HG02642 (cell line): ENCODE results near the gene RASSF7.

Source experiments
- ATAC-seq: cut with Tn5 transposase; IDR thresholded peaks from one replicate; pipeline ENCODE4 v1.9.1; 2021; ENCODE audit warnings: mild to moderate bottlenecking; ENCODE audit not compliant: unreplicated experiment, poor library complexity

RASSF7 gene

DNA sequence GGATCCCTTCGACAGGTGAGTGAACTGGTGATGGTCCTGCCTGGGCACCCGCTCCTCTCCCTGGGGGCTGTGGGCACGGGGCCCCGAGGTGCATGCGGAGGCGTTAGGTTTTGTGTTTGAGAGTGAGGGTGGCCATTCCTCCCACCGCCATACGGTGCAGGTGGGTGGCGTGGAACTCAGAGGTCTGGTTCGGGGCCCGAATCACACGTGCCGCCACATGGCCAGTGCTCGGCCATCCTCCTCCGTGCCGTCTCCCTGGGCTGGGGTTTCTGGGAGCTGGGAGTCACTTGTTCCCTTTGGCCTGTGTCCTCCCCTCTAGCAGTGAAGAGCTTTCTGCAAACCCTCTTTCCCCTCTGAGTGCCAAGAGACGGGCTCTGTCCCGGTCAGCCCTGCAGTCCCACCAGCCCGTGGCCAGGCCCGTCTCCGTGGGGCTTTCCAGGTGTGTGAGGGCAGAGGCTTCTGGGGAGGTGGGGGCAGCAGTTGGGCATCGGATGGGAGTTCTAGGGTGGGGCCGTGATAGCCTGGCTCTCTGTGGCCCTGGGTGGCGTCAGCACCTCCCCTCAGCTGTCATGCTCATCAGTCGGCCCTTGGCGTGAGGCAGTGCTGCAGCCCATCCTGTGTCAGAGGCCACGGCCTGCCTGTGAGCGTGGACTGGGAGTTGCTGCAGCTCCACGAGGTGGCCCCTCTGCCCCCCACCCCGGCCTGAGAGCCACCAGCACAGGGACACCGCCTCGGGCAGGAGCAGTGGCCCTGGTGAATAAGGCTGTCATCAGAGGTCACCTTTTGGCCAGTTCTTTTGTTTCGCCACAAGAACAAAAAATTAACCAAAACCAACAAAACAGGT lies 44.7 kb downstream of the RASSF7 start:
- ATAC-seq: no peak

DNA sequence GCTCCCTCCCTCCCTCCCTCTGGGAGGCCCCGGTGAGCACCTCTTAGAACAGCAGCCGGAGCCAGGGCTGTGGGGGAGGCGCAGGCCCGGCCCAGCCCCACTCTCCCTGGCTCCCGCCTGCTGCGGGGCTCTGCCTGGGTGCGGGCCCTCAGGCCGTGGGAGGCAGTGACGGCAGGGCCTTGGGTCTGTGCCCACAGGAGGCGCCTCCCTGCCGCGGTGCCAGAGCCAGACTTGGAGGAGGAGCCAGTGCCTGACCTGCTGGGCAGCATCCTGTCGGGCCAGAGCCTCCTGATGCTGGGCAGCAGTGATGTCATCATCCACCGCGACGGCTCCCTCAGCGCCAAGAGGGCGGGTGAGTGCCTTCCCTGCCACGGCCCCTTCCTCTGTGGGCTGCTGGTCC lies 45.5 kb downstream of the RASSF7 start:
- no peak for ATAC-seq

- no peak for ATAC-seq
Measured at GRCh38 chr11:607020-607780, 46.4 kb downstream of the RASSF7 start.

- ATAC-seq: no peak
Measured at GRCh38 chr11:607971-608659, 47.3 kb downstream of the RASSF7 start.

GRCh38 chr11:608791-609251 lies 48.1 kb downstream of the RASSF7 start:
- ATAC-seq: no peak

DNA sequence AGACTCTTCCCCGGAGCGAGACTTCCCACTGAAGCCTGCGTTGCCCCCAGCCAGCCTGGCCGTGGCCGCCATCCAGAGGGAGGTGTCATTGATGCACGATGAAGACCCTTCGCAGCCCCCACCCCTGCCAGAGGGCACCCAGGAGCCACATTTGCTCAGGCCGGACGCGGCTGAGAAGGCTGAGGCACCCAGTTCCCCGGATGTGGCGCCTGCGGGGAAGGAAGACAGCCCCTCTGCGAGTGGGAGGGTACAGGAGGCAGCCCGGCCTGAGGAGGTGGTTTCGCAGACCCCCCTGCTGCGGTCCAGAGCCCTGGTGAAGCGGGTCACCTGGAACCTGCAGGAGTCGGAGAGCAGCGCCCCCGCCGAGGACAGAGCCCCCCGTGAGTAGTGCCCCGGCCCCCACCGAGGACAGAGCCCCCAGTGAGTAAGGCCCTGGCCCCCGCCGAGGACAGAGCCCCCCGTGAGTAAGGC lies 48.6 kb downstream of the RASSF7 start:
- no peak for ATAC-seq

DNA sequence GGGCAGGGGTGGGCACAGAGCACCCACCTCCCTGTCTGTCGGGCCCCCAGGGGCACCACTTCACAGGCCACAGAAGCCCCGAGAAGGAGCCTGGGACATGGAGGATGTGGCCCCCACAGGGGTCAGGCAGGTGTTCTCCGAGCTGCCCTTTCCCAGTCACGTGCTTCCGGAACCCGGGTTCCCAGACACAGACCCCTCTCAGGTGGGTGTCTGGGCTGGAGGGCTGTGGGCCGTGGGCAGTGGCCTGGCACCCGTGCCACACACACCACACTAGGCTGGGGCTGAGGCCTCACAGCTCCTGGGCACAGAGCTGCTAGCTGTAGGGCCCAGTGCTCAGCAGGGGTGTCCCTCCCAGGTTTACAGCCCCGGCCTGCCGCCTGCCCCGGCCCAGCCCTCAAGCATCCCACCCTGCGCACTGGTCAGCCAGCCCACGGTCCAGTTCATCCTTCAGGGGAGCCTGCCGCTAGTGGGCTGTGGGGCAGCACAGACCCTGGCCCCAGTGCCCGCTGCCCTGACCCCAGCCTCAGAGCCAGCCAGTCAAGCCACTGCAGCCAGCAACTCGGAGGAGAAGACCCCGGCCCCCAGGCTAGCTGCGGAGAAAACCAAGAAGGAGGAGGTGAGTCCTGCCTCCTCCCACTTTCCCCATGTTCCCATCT lies 49.5 kb downstream of the RASSF7 start:
- no peak for ATAC-seq

DNA sequence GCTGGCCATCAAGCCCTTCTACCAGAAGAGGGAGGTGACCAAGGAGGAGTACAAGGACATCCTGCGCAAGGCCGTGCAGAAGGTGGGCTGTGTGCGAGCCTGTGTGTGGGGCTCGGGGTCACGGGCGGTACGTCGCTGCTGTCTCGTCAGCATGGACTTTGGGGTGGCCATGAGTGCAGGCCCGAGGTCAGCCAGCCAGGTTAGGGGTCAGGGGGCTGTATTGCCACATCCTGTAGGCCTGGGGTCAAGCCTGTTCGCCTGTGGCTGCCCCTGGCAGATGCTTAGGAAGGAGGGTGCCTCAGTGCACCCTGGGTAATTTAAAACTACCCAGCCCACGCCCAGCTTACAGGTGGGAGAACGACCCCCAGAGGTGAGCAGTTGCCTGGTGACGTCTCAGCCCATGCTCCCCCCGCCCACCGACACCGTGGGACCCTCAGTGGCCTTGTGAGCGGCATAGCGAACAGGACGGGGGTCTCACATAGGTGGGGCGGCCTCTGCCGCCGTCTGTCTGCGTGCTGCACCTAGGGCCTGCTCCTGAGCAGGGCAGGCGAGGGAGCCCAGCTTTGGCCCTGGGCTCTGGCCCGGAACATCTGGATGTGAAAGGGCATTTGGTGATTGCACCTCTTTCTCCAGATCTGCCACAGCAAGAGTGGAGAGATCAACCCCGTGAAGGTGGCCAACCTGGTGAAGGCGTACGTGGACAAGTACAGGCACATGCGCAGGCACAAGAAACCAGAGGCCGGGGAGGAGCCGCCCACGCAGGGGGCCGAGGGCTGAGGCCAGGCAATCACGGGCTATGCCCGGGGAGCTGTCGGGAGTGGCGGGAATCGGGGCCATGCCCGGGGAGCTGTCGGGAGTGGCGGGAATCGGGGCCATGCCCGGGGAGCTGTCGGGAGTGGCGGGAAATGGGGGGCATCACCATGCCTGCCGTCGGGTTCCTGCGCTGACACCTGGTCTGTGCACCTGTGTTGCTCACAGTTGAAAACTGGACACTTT lies 50.5 kb downstream of the RASSF7 start:
- no peak for ATAC-seq

GRCh38 chr11:612201-612960 lies 51.6 kb downstream of the RASSF7 start:
- no peak for ATAC-seq

DNA sequence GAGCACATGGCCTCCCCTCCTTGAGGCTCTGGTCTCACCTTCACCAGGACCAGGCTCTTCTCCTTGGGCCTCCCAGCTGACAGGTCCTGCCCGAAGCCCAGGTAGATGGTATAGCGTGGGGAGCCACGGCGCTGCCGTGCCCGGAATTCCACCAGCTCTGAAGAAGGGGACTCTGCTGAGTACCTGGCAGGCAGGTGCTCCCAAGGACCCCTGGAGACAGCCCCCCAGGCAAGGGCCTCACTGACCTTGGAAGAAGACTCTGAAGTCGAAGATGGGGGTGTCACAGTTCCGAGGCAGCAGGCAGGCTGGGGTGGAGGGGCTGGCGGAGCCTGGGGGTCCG lies 52.2 kb downstream of the RASSF7 start:
- ATAC-seq: no peak

- ATAC-seq: no peak
Measured at GRCh38 chr11:613369-613968, 52.7 kb downstream of the RASSF7 start.
